HG03103 (cell line): ENCODE measurements around the gene ACAP1.
"Not testable (repeated sequence)": the region's sequence is repeated elsewhere in the genome, so short reads cannot be mapped to it uniquely, and the experiment has no call there.

ENCODE experiments used
- ATAC-seq: cut with Tn5 transposase; IDR thresholded peaks from one replicate; pipeline ENCODE4 v1.9.1; 2021; ENCODE audit warnings: low read depth; ENCODE audit not compliant: unreplicated experiment

Gene ACAP1

GRCh38 chr17:7328840-7329373 lies 7.4 kb upstream of the ACAP1 start, which contains the start of gene NEURL4:
Gene NEURL4 (minus strand): TSS chr17:7329335. CDS start chr17:7329312, 23 bp downstream.
- peak; percentile 10 for ATAC-seq

DNA sequence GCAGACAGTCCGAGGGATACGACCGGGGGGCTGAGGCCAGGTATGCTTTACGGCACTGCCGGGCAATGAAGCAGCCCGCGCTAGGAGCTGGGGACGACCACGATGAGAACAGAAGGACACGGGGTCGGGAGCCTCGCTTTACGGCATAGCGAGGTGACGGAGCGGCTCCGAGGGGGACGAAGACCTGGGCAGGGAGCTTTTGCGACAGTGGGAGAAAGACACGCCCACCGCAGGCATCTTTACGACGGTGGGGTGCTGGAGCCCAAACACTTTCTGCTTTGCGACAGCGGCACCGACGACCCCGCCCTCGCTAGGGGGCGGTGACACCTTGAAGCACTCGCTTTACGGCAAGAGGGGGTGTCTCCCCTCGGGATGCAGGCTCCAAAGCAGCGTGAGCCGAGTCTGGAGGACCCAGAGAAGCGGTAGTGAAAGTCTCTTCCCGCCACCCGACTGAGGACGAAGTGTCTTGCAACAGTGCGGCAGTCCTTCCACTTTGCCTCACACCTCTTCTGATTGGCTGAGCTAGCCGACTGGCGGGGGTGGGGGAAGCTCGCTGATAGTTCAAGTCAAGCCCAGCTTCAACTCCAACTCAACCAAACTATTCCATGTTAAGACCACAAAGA lies 6.8 kb upstream of the ACAP1 start:
- peak; percentile 47 for ATAC-seq

DNA sequence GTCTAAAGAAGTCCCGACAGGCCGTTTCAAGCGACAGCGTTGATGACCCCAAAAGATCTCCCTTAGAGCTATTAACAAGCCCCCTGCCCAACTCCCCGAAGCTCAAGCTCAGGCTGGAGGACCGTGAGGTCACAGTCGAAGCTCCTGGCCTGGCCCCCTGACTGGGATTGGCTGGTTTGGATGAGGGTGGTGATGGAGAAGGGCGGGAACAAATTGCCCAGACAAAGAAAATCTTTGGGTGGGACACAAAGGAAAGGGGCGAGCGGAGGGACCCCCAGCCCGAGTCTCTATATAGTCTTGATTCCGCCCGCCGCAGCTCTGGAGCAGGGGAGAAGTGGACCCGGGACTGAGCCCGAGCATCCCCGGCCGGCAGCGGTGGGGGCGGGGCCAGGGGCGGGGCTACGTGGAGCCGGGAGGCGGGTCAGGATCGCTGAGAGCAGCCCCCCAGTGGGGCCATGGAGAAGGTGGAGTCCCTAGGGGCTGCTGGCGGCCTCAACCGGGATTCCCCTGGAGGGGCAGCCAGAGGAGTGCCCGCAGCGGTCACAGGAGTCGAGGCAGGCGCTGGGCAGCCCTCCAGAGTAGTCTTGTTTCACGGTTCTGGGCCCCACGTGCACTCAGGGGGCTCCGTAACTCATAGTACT lies 6.2 kb upstream of the ACAP1 start:
- ATAC-seq: peak; percentile 26

DNA sequence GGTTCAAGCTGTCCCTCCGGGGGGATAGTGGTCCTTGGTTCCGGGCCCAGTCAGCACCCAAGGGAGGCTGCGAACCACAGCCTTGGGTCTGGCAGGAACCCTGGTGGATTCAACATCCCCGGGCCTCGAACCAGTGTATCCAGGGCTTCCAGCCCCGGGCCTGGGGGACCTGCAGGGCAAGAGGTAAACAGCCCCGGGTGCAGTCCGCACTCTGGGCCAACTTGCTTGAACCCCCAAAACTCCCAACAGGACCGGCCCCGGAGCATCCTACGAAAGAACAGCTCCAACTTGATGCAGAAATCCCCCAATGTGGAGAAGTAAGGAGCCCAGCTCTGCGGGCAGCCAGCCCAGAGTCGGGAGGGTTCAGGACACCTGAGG lies 5.7 kb upstream of the ACAP1 start:
- ATAC-seq: no peak

DNA sequence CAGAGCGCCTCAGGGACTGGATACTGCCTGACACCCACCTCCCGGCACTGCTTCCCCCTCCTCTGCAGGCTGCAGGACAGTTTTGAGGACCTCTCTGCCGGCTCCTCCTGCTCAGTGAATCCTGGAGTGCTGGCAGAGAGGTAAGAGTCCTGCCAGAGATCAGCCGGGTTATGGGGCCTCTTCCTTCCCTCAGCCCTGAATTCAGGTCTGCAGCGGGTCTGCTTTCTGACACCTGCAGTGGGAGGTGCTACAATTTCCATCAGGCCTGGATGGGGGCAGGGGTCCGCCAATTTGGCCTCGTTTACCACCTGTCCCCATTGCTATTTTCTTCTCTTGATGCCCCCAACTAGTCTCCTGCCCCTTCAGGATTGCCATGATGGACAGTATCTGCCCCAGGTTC lies 4.2 kb upstream of the ACAP1 start:
- ATAC-seq: no peak

GRCh38 chr17:7332600-7333069 lies 3.7 kb upstream of the ACAP1 start:
- not testable (repeated sequence) for ATAC-seq

- no peak for ATAC-seq
Measured at GRCh38 chr17:7334938-7335538, 1.3 kb upstream of the ACAP1 start.

DNA sequence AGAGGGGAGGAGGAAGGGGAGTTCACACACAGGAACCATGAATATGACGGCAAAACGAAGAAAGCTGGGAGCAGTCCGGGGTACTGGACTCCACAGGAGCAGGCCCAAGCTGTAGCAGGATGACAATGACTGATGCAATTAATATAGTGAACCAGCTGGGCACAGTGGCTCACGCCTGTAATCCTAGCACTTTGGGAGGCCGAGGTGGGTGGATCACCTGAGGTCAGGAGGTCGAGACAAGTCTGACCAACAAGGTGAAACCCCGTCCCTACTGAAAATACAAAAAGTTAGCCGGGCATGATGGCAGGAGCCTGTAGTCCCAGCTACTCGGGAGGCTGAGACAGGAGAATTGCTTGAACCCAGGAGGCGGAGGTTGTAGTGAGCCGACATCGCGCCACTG lies 564 bp upstream of the ACAP1 start:
- not testable (repeated sequence) for ATAC-seq

GRCh38 chr17:7337600-7337999 lies 1.3 kb downstream of the ACAP1 start:
- not testable (repeated sequence) for ATAC-seq

DNA sequence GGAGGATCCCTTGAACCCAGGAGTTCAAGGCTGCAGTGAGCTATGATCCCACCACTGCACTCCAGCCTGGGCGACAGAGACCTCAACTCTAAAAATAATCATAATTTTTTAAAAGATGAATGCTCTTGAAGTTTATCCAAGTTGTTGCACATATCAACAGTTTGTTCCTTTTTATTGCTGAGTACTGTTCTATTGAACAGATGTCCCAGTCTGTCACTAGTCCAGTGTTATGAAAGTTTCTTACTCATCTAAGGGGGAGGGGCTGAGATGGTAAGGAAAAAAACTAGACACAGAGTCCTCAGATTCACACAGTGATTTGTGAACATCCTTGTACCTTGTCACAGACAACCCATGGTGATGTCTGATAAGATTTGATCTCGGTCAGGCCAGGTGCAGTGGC lies 3.9 kb downstream of the ACAP1 start:
- no peak for ATAC-seq

DNA sequence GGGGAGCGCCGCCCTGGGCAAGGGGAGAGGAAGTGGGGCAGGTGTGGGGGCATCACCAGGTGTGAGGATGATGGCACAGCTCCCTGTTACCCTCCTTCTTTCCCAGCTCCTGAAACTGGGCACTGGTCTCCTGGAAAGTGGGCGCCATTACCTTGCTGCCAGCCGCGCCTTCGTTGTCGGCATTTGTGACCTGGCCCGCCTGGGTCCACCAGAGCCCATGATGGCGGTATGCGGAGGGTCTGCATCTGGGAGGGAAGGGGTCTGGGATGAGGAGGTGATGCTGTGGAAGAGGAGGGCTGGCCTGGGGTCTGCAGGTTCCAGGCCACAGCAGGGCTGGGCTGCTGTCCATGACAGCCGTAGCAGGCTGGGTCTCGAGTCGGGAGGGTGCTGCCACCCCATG lies 5.5 kb downstream of the ACAP1 start:
- ATAC-seq: no peak

DNA sequence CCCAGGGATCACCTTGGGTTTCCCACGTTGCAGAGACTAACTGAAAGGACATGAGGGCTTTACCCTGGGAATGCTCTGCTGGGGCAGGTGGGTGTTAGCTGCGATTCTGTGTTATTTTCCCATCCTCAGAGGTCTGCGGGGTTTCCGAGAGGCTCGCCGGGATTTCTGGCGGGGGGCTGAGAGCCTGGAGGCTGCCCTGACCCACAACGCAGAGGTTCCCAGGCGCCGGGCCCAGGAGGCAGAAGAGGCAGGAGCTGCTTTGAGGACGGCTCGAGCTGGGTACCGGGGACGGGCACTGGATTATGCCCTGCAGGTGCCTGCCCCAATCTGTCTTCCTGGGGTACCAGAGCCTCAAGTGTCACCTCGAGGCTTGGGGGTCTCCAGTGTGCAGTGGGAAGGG lies 6.9 kb downstream of the ACAP1 start:
- no peak for ATAC-seq

DNA sequence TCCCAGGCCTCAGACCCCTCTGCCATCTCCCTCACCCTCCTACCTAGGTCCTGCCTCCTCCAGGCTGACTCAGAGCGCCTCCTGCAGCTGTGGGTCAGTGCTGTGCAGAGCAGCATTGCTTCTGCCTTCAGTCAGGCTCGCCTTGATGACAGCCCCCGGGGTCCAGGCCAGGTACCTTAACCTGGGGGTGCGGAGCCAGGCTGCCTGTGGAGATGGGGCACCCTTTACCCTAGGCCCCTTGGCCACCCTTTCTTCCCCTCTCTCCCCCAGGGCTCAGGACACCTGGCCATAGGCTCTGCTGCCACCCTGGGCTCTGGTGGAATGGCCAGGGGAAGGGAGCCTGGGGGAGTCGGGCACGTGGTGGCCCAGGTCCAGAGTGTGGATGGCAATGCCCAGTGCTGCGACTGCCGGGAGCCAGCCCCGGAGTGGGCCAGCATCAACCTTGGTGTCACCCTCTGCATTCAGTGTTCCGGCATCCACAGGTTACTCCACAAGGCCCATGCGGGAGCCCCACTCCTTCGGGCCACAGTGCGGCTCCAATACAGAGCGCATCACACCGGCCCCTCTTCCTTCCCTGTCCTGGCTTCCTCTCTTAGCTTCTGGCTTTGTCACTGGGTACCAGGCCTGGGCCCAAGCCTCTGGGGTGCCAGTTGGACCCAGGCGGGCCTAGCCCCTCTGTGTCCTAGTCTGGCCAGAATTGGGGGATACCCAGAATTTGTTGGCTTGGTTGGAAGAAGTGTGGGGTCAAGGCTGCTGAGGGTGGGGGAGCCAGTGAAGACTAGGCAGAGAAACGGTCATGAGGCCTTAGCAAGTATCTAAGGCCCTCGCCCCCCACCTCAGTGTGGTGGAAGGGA lies 10.7 kb downstream of the ACAP1 start:
- ATAC-seq: no peak

DNA sequence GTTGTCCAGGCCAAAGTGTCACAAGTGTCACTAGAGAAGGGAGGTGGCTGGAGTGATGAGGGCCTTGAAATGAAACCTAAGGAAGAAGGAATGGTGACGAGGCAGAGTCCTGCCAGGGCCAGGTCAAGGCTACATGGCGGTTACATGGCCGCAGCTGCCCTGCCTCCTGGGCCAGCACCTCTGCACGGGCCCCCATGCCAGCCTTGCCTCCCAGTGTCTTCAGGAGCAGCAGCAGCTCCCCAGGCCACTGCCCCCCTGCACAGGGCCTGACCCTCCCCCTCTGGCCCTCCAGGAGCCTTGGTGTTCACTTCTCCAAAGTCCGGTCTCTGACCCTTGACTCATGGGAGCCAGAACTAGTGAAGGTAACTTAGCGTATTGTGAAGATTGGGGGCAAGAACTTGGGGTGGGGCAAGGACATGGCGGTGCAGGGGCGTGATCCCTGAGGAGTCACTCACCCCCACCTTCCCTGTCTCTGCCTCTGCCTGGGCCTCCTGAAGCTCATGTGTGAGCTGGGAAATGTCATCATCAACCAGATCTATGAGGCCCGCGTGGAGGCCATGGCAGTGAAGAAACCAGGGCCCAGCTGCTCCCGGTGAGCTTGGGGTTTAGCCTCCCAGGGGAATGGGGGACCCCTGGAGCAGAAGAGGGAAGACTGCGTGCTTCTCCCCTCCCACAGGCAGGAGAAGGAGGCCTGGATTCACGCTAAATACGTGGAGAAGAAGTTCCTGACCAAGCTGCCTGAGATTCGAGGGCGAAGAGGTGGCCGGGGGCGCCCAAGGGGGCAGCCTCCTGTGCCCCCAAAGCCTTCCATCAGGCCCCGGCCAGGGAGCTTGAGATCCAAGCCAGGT lies 11.5 kb downstream of the ACAP1 start:
- no peak for ATAC-seq

DNA sequence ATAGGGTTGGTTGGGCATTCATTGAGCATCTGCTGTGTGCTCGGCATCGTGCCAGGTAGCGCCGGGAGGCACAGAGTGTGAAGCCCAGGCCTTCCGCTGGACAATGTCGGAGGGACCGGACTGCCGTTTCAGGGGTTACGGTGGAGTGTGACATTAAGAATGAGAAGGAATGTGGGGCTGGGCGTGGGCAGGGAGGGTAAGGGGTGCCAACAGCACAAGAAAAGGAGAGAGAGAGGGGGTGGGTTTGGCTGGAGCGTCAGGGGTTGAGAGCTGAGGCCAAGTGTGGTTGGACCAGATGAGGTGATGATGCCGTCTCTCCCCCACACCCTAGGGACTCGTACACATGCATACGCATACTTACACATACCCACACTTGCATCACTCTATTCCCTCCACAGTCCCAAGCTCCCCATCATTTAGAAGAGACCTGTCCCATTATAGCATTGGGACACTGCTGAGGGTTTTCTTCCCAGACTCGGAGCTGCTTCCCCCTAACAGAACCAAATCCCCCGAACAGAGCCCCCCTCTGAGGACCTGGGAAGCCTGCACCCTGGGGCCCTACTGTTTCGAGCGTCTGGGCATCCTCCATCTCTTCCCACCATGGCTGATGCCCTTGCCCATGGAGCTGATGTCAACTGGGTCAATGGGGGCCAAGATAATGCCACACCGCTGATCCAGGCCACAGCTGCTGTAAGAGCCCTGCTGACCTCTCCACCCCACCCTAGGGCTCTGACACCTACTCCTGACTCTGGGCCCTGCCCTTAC lies 12.3 kb downstream of the ACAP1 start:
- no peak for ATAC-seq

DNA sequence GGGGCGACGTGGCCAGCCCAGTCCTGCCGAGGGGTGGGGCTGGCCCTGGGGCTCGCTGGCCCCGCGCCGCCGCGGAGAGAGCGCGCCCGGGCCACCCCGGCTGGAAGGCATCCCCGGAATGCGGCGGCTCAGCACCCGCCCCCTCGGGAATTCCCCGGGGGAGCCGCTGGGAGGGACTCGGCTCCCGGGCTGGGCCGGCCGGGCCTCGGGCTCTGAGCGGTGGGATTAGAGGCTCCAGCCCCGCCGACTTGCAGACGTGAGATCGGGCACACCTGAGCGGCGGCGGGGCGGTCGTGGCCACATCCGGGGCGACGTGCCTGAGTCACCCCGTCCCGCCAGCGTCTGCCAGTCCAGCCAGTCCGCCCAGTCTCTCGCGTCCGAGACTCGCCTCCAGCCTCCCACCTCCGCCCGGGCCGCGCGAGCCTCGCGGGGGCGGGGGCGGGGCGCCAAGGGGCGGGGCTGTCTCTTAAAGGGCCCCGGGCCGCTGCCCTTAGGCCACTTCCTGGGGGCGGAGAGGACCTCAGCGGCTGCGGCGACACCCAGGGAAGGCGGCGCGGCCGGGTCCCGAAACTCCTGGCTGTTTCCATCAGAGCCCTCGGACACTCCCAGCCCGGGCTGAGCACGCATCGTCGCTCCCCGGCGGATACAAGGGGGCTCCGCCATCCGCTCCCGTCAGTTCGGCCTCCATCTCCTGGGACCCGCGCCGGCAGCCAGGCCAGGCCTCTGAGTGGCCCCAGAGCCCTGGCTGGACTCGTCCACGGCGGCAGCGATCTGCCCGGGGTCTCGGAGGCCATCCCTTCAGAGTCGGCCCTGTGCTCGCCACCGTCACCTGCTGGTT lies 15.6 kb downstream of the ACAP1 start, which contains the start of gene KCTD11:
TSS of gene KCTD11 (plus strand) at position 498 of the 838 bp plus-strand sequence.
- peak; percentile 46 for ATAC-seq

DNA sequence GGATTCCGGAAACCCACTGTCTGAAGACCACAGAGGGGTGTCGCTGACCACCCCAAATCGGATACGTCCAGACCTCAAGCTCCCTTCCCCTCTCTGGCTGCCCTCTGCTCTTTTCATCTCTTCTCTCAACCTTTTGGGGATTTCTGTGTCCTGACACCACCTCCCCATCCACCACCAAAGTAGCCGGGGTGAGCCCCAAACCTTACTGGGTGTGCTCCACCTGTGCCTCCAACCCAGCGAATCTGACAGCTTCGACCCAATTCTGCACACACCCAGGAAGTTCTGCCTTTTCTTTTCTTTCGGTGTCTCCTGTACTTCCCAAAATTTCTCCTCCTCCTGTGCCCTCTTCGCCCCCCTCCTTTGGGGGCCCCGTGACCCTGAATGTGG lies 16.2 kb downstream of the ACAP1 start:
- no peak for ATAC-seq

GRCh38 chr17:7352910-7353635 lies 16.7 kb downstream of the ACAP1 start:
- no peak for ATAC-seq
